ENCODE data around the gene TMED8. TPM values are rescaled to one million over a fixed set of nuclear protein-coding genes. Genes with fewer than 3 reads are reported as not detected.
A peak's percentile ranks its signal among the peaks of the same experiment; 100 is the strongest.

TMED8 gene
- total RNA-seq, 1 experiment from 2014 or later, result 73.8 TPM

GRCh38 chr14:77310026-77310425, 66.9 kb downstream of the TMED8 start:
- H3K79me2 ChIP-seq (ENCODE audit: low read length), result peaks cover 50% of the 10 kb centered on the region
- H3K9ac ChIP-seq (ENCODE audit: low read length), result no peak overlapping the region
- DNase-seq, result no peak
- H3K9me2 ChIP-seq (replicated peaks; ENCODE audit: insufficient read depth, low read length), result no peaks in the 10 kb centered on the region
- no peak overlapping the region for H3K4me3 ChIP-seq (ENCODE audit: low read length)
- H3K9me3 ChIP-seq (ENCODE audit: low read length), result no peaks in the 10 kb centered on the region
- H3K4me1 ChIP-seq (ENCODE audit: low read length), result peaks cover 13% of the 10 kb centered on the region
- H3K36me3 ChIP-seq (ENCODE audit: insufficient read depth, low read length), result peaks cover 7% of the 10 kb centered on the region; the same call in 1 of the 2 replicates
- H3K27me3 ChIP-seq (ENCODE audit: low read length), result no peaks in the 10 kb centered on the region
- no peaks in the 10 kb centered on the region for H4K20me1 ChIP-seq (ENCODE audit: insufficient read depth, low read depth, low read length)
- H2AFZ ChIP-seq (ENCODE audit: low read length), result no peak overlapping the region
- no peak overlapping the region for H3K4me2 ChIP-seq (ENCODE audit: low read depth, low read length, poor library complexity, severe bottlenecking)
- H3K27ac ChIP-seq (ENCODE audit: low read length), result no peak overlapping the region

- peaks cover 7% of the 10 kb centered on the region for H3K36me3 ChIP-seq (ENCODE audit: insufficient read depth, low read length)
- H3K27ac ChIP-seq (ENCODE audit: low read length), result 0 out of 2 replicates have a peak overlapping the region, but pooled peaks have one; percentile 21
- no peak overlapping the region for H3K9ac ChIP-seq (ENCODE audit: low read length)
- H3K9me2 ChIP-seq (replicated peaks; ENCODE audit: insufficient read depth, low read length), result no peaks in the 10 kb centered on the region
- no peak for DNase-seq
- no peaks in the 10 kb centered on the region for H3K27me3 ChIP-seq (ENCODE audit: low read length)
- H3K4me1 ChIP-seq (ENCODE audit: low read length), result peaks cover 13% of the 10 kb centered on the region
- no peaks in the 10 kb centered on the region for H4K20me1 ChIP-seq (ENCODE audit: insufficient read depth, low read depth, low read length)
- no peak overlapping the region for H2AFZ ChIP-seq (ENCODE audit: low read length)
- H3K4me3 ChIP-seq (ENCODE audit: low read length), result no peak overlapping the region
- no peak overlapping the region for H3K4me2 ChIP-seq (ENCODE audit: low read depth, low read length, poor library complexity, severe bottlenecking)
- no peaks in the 10 kb centered on the region for H3K9me3 ChIP-seq (ENCODE audit: low read length)
- H3K79me2 ChIP-seq (ENCODE audit: low read length), result peaks cover 41% of the 10 kb centered on the region
Measured at GRCh38 chr14:77309131-77309530, 67.8 kb downstream of the TMED8 start.

GRCh38 chr14:77306851-77307496, 69.9 kb downstream of the TMED8 start:
- Histone ChIP-seq H3K36me3 (ENCODE audit: insufficient read depth, low read length) (peaks cover 7% of the 10 kb centered on the region), H3K27me3 (ENCODE audit: low read length) (no peaks in the 10 kb centered on the region), H3K9me2 (replicated peaks; ENCODE audit: insufficient read depth, low read length) (no peaks in the 10 kb centered on the region), H3K4me1 (ENCODE audit: low read length) (peaks cover 4% of the 10 kb centered on the region; the same call in 1 of the 2 replicates), H3K4me3 (ENCODE audit: low read length) (no peak overlapping the region), H3K27ac (ENCODE audit: low read length) (no peak overlapping the region), H3K79me2 (ENCODE audit: low read length) (peaks cover 23% of the 10 kb centered on the region), H3K9ac (ENCODE audit: low read length) (no peak overlapping the region), H3K9me3 (ENCODE audit: low read length) (no peaks in the 10 kb centered on the region), H3K4me2 (ENCODE audit: low read depth, low read length, poor library complexity, severe bottlenecking) (no peak overlapping the region), H2AFZ (ENCODE audit: low read length) (no peak overlapping the region), H4K20me1 (ENCODE audit: insufficient read depth, low read depth, low read length) (no peaks in the 10 kb centered on the region)
- DNase-seq, result no peak

GRCh38 chr14:77306416-77306815, 70.5 kb downstream of the TMED8 start:
- Histone ChIP-seq H3K27me3 (ENCODE audit: low read length) (no peaks in the 10 kb centered on the region), H3K4me2 (ENCODE audit: low read depth, low read length, poor library complexity, severe bottlenecking) (no peak overlapping the region), H3K4me3 (ENCODE audit: low read length) (no peak overlapping the region), H3K27ac (ENCODE audit: low read length) (no peak overlapping the region), H2AFZ (ENCODE audit: low read length) (no peak overlapping the region), H3K9me3 (ENCODE audit: low read length) (no peaks in the 10 kb centered on the region), H3K9me2 (replicated peaks; ENCODE audit: insufficient read depth, low read length) (no peaks in the 10 kb centered on the region), H3K4me1 (ENCODE audit: low read length) (peaks cover 4% of the 10 kb centered on the region; the same call in 1 of the 2 replicates), H4K20me1 (ENCODE audit: insufficient read depth, low read depth, low read length) (no peaks in the 10 kb centered on the region), H3K79me2 (ENCODE audit: low read length) (peaks cover 18% of the 10 kb centered on the region), H3K36me3 (ENCODE audit: insufficient read depth, low read length) (peaks cover 3% of the 10 kb centered on the region), H3K9ac (ENCODE audit: low read length) (no peak overlapping the region)
- DNase-seq, result no peak

- H3K27me3 ChIP-seq (ENCODE audit: low read length), result no peaks in the 10 kb centered on the region
- no peak overlapping the region for H3K27ac ChIP-seq (ENCODE audit: low read length)
- no peak overlapping the region for H3K4me3 ChIP-seq (ENCODE audit: low read length)
- H3K4me2 ChIP-seq (ENCODE audit: low read depth, low read length, poor library complexity, severe bottlenecking), result no peak overlapping the region
- no peaks in the 10 kb centered on the region for H3K9me2 ChIP-seq (replicated peaks; ENCODE audit: insufficient read depth, low read length)
- no peak overlapping the region for H3K9ac ChIP-seq (ENCODE audit: low read length)
- H3K4me1 ChIP-seq (ENCODE audit: low read length), result peaks cover 4% of the 10 kb centered on the region; the same call in 1 of the 2 replicates
- H2AFZ ChIP-seq (ENCODE audit: low read length), result no peak overlapping the region
- H3K9me3 ChIP-seq (ENCODE audit: low read length), result no peaks in the 10 kb centered on the region
- H3K79me2 ChIP-seq (ENCODE audit: low read length), result peaks cover 13% of the 10 kb centered on the region; the same call in 1 of the 2 replicates
- DNase-seq, result no peak
- no peaks in the 10 kb centered on the region; the same call in 1 of the 2 replicates for H3K36me3 ChIP-seq (ENCODE audit: insufficient read depth, low read length)
- no peaks in the 10 kb centered on the region for H4K20me1 ChIP-seq (ENCODE audit: insufficient read depth, low read depth, low read length)
Measured at GRCh38 chr14:77305696-77306095, 71.2 kb downstream of the TMED8 start.

- Histone ChIP-seq H2AFZ (ENCODE audit: low read length) (no peak overlapping the region), H3K9me3 (ENCODE audit: low read length) (no peaks in the 10 kb centered on the region), H3K9ac (ENCODE audit: low read length) (no peak overlapping the region), H3K4me1 (ENCODE audit: low read length) (no peaks in the 10 kb centered on the region), H3K4me2 (ENCODE audit: low read depth, low read length, poor library complexity, severe bottlenecking) (no peak overlapping the region), H3K9me2 (replicated peaks; ENCODE audit: insufficient read depth, low read length) (no peaks in the 10 kb centered on the region), H3K79me2 (ENCODE audit: low read length) (no peaks in the 10 kb centered on the region), H3K4me3 (ENCODE audit: low read length) (no peak overlapping the region), H3K27ac (ENCODE audit: low read length) (no peak overlapping the region), H3K36me3 (ENCODE audit: insufficient read depth, low read length) (no peaks in the 10 kb centered on the region; the same call in 1 of the 2 replicates), H3K27me3 (ENCODE audit: low read length) (no peaks in the 10 kb centered on the region), H4K20me1 (ENCODE audit: insufficient read depth, low read depth, low read length) (no peaks in the 10 kb centered on the region)
- DNase-seq, result no peak
Measured at GRCh38 chr14:77303417-77304156, 73.3 kb downstream of the TMED8 start.

GRCh38 chr14:77302926-77303325, 74.0 kb downstream of the TMED8 start:
- H2AFZ ChIP-seq (ENCODE audit: low read length), result no peak overlapping the region
- H3K9me2 ChIP-seq (replicated peaks; ENCODE audit: insufficient read depth, low read length), result no peaks in the 10 kb centered on the region
- no peaks in the 10 kb centered on the region; the same call in 1 of the 2 replicates for H3K36me3 ChIP-seq (ENCODE audit: insufficient read depth, low read length)
- H3K27me3 ChIP-seq (ENCODE audit: low read length), result no peaks in the 10 kb centered on the region
- no peaks in the 10 kb centered on the region for H4K20me1 ChIP-seq (ENCODE audit: insufficient read depth, low read depth, low read length)
- no peaks in the 10 kb centered on the region for H3K4me1 ChIP-seq (ENCODE audit: low read length)
- H3K79me2 ChIP-seq (ENCODE audit: low read length), result no peaks in the 10 kb centered on the region
- no peak overlapping the region for H3K9ac ChIP-seq (ENCODE audit: low read length)
- no peak for DNase-seq
- H3K4me3 ChIP-seq (ENCODE audit: low read length), result no peak overlapping the region
- H3K9me3 ChIP-seq (ENCODE audit: low read length), result no peaks in the 10 kb centered on the region
- no peak overlapping the region for H3K27ac ChIP-seq (ENCODE audit: low read length)
- no peak overlapping the region for H3K4me2 ChIP-seq (ENCODE audit: low read depth, low read length, poor library complexity, severe bottlenecking)

GRCh38 chr14:77301103-77301502, 75.8 kb downstream of the TMED8 start:
- Histone ChIP-seq H3K4me3 (ENCODE audit: low read length) (no peak overlapping the region), H3K79me2 (ENCODE audit: low read length) (no peaks in the 10 kb centered on the region), H4K20me1 (ENCODE audit: insufficient read depth, low read depth, low read length) (no peaks in the 10 kb centered on the region), H3K36me3 (ENCODE audit: insufficient read depth, low read length) (no peaks in the 10 kb centered on the region; the same call in 1 of the 2 replicates), H3K27me3 (ENCODE audit: low read length) (no peaks in the 10 kb centered on the region), H3K27ac (ENCODE audit: low read length) (no peak overlapping the region), H3K4me1 (ENCODE audit: low read length) (no peaks in the 10 kb centered on the region), H2AFZ (ENCODE audit: low read length) (no peak overlapping the region), H3K9me2 (replicated peaks; ENCODE audit: insufficient read depth, low read length) (no peaks in the 10 kb centered on the region), H3K9ac (ENCODE audit: low read length) (no peak overlapping the region), H3K4me2 (ENCODE audit: low read depth, low read length, poor library complexity, severe bottlenecking) (no peak overlapping the region), H3K9me3 (ENCODE audit: low read length) (no peaks in the 10 kb centered on the region)
- DNase-seq, result peak; percentile 94

All from Karpas-422 (cell line).